Measurements from ENCODE around the gene MFSD1. TPM values are rescaled to one million over a fixed set of nuclear protein-coding genes. Genes with fewer than 3 reads are reported as not detected.

The MFSD1 gene
- total and polyA plus RNA-seq, 7 donors, result 25.2 to 58.5 (median 54.1) TPM

GRCh38 chr3:158810823-158811724 lies 9.2 kb downstream of the MFSD1 start:
- H3K4me3 ChIP-seq, result no peak overlapping the region
- DNase-seq, result no peak
- TF ChIP-seq POLR2A (IDR thresholded peaks at IDR 0.05), result no peak
- no peak for TF ChIP-seq CTCF (IDR thresholded peaks at IDR 0.05)
- TF ChIP-seq EP300 (IDR thresholded peaks at IDR 0.05), result no peak
- TF ChIP-seq POLR2AphosphoS5 (IDR thresholded peaks at IDR 0.05), result peak in 1 of 4 donors; percentile 42
- H3K27ac ChIP-seq, result peak overlapping the region; percentile 14 to 48 (median 17)
- H3K9me3 ChIP-seq, result no peaks in the 10 kb centered on the region
- intact Hi-C loops (cut with DNase I), result no loop called here
- 83 to 93% methylated on average over 8 of the region's 8 CpGs for WGBS, 2 donors
- no peaks in the 10 kb centered on the region for H3K27me3 ChIP-seq
- peaks cover 0 to 85% (median 35%) of the 10 kb centered on the region in 4 donors for H3K36me3 ChIP-seq
- H3K4me1 ChIP-seq, result no peaks in the 10 kb centered on the region

- TF ChIP-seq POLR2AphosphoS5 (IDR thresholded peaks at IDR 0.05) (no peak), POLR2A (IDR thresholded peaks at IDR 0.05) (no peak), EP300 (IDR thresholded peaks at IDR 0.05) (no peak), CTCF (IDR thresholded peaks at IDR 0.05) (no peak)
- peak overlapping the region in 1 of 4 donors; percentile 37 for H3K27ac ChIP-seq
- H3K4me1 ChIP-seq, result no peaks in the 10 kb centered on the region
- H3K4me3 ChIP-seq, result no peak overlapping the region
- no peaks in the 10 kb centered on the region for H3K27me3 ChIP-seq
- intact Hi-C loops (cut with DNase I), result no loop called here
- H3K36me3 ChIP-seq, result peaks cover 12 to 77% (median 18%) of the 10 kb centered on the region in 4 donors
- no peaks in the 10 kb centered on the region for H3K9me3 ChIP-seq
- WGBS, 2 donors, result 21 to 74% methylated on average over 3 of the region's 3 CpGs
- DNase-seq, result no peak
Observed at GRCh38 chr3:158819282-158819681, 17.4 kb downstream of the MFSD1 start.

- TF ChIP-seq EP300 (IDR thresholded peaks at IDR 0.05) (no peak), POLR2AphosphoS5 (IDR thresholded peaks at IDR 0.05) (no peak), CTCF (IDR thresholded peaks at IDR 0.05) (no peak), POLR2A (IDR thresholded peaks at IDR 0.05) (no peak)
- Histone ChIP-seq H3K27me3 (no peaks in the 10 kb centered on the region), H3K4me3 (no peak overlapping the region), H3K4me1 (no peaks in the 10 kb centered on the region), H3K27ac (no peak overlapping the region), H3K36me3 (peaks cover 12 to 79% (median 22%) of the 10 kb centered on the region in 4 donors), H3K9me3 (no peaks in the 10 kb centered on the region)
- intact Hi-C loops (cut with DNase I), result no loop called here
- no peak for DNase-seq
- 69 to 88% methylated on average over 3 of the region's 3 CpGs for WGBS, 2 donors
Observed at GRCh38 chr3:158820521-158820920, 18.7 kb downstream of the MFSD1 start.

- no peak for DNase-seq
- TF ChIP-seq EP300 (IDR thresholded peaks at IDR 0.05) (no peak), POLR2A (IDR thresholded peaks at IDR 0.05) (no peak), POLR2AphosphoS5 (IDR thresholded peaks at IDR 0.05) (no peak), CTCF (IDR thresholded peaks at IDR 0.05) (no peak)
- 95 to 96% methylated on average over 5 of the region's 5 CpGs for WGBS, 2 donors
- Histone ChIP-seq H3K9me3 (no peaks in the 10 kb centered on the region), H3K27me3 (no peaks in the 10 kb centered on the region), H3K4me3 (no peak overlapping the region), H3K27ac (no peak overlapping the region), H3K4me1 (no peaks in the 10 kb centered on the region), H3K36me3 (peaks cover 12 to 89% (median 23%) of the 10 kb centered on the region in 4 donors)
- intact Hi-C loops (cut with DNase I), result no loop called here
Observed at GRCh38 chr3:158821847-158822246, 20.0 kb downstream of the MFSD1 start.
